GM03348 (cell line): ENCODE results near the gene PRDM4.
"Not testable (repeated sequence)": the region's sequence is repeated elsewhere in the genome, so short reads cannot be mapped to it uniquely, and the experiment has no call there.

ENCODE experiments used
- DNase-seq: peaks from one replicate; pipeline ENCODE4 v3.0.0; 2012; ENCODE audit warnings: low spot score

PRDM4 gene

GRCh38 chr12:107767466-107767865 lies 6.5 kb upstream of the PRDM4 start:
- DNase-seq, result no peak

DNA sequence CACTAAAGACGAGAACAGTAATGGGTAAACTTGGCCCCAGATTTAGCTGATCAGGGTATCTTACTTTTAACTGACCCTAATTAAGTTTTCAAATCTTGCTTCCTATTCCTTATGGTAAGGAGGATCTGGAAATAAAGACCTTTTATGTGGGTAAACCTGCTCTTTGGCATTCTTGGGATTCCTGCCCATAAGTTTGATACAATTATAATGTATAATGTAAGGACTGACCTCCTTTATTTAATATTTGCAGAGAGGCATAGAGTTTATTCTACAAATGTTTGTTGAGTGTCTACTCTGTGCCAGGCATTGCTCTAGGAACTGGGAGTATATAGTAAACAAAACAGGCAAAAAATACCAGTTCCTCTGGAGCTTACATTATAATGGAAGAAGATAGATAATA lies 4.4 kb upstream of the PRDM4 start:
- DNase-seq, result no peak

DNA sequence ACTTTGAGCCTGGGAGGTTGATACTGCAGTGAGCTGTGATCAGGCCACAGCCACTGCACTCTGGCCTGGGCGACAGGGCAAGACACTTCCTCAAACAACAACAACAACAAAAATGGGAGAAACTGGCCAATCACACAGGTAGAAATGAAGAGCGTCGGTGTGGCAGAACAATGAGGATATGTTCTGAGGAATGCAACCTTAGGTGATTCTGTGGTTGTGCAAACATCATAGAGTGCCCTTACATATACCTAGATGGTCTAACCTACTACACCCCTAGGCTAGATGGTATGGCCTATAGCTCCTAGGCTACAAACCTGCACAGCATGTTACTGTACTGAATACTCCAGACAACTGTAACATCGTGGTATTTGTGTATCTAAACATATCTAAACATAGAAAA lies 3.7 kb upstream of the PRDM4 start:
- no peak for DNase-seq

- no peak for DNase-seq
Observed at GRCh38 chr12:107762874-107763273, 1.9 kb upstream of the PRDM4 start.

GRCh38 chr12:107761502-107761904 lies 566 bp upstream of the PRDM4 start:
- DNase-seq, result no peak

GRCh38 chr12:107760207-107760808 lies 629 bp downstream of the PRDM4 start:
- peak; percentile 42 for DNase-seq

DNA sequence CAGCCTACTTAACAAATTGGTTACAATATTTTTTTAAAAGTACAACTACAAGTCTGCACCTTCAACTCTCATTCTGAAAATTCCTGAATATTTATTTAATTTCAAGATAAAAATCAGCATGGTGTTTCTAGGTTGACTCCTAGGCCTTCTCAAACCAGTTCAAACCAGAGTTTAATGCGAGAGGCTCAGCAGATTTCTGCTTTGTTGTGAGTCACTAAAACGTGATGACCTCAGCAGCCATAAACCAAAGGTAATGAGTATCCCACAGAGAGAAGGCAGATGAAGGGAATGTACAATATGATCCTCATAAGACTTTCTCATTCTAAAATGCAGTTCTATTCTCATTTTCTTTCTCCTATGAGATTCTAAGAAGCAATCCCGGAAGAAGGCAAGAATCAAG lies 1.5 kb downstream of the PRDM4 start:
- DNase-seq, result peak; percentile 72

GRCh38 chr12:107749083-107749482 lies 11.9 kb downstream of the PRDM4 start:
- peak; percentile 72 for DNase-seq

GRCh38 chr12:107748472-107748871 lies 12.5 kb downstream of the PRDM4 start:
- peak; percentile 70 for DNase-seq

- DNase-seq, result no peak
Observed at GRCh38 chr12:107736914-107737313, 24.0 kb downstream of the PRDM4 start.

GRCh38 chr12:107735763-107736162 lies 25.2 kb downstream of the PRDM4 start:
- no peak for DNase-seq

DNA sequence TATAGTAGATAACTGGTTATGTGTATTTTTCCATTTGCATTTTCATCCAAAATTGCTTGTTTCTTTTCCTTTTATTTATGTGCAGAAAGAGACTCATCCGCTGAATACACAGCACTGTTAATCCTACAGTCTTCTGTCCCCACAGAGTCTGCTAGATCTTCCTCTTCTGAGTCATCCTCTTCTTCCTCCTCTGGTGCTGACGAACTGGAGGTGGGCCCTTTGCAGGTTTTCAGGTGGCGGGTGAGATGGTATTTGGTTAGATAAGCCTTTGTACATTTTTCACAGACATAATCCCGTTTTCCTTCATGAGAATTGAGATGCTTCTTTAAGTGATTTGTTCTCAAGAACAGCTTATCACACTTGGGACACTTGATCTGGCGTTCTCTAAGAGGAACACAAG lies 26.8 kb downstream of the PRDM4 start:
- DNase-seq, result no peak

DNA sequence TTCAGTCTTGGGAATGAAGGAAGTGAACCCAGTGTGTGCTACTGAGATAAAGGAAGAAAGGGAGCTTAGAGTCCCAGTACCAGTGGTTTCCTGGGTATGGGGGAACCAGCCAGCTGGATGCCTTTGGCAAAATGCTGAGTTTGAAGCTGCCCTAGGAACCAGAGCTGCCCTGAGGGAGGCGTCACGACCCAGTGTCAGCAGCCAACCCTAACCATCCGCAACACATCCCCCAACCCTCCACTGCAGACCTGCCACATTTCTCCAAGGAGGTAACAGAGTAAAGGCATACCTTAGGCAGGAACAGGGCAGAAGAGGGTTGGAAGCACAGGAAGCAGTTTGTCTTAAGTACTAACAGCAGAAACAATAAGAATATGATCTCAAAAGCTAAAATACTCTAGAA lies 28.6 kb downstream of the PRDM4 start:
- no peak for DNase-seq

- no peak for DNase-seq
Observed at GRCh38 chr12:107731366-107731765, 29.6 kb downstream of the PRDM4 start.

- DNase-seq, result no peak
Observed at GRCh38 chr12:107730618-107731341, 30.2 kb downstream of the PRDM4 start.

DNA sequence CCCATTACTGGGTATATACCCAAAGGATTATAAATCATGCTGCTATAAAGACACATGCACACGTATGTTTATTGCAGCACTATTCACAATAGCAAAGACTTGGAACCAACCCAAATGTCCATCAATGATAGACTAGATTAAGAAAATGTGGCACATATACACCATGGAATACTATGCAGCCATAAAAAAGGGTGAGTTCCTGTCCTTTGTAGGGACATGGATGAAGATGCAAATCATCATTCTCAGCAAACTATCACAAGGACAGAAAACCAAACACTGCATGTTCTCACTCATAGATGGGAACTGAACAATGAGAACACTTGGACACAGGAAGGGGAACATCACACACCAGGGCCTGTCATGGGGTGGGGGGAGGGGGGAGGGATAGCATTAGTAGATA lies 33.2 kb downstream of the PRDM4 start:
- not testable (repeated sequence) for DNase-seq

- not testable (repeated sequence) for DNase-seq
Observed at GRCh38 chr12:107727327-107727726, 33.6 kb downstream of the PRDM4 start.

- DNase-seq, result no peak
Observed at GRCh38 chr12:107718606-107719005, 42.3 kb downstream of the PRDM4 start.

DNA sequence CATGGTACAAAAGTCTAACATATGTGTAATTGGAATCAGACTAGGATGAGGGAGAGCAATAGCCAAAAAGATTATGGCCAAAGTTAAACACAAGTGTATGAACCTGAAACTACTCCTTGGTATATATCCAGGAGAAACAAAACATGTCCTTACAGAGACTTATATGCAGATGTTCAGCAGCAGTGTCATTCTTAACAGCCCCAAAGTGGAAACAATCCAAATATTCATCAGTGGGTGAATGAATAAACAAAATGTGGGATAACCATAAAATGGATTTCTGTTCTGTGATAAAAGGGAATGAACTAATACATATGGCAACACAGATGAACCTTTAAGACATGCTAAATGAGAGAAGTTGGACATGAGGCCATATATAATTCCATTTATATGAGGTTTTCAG lies 45.2 kb downstream of the PRDM4 start:
- DNase-seq, result no peak

GRCh38 chr12:107705522-107705921 lies 55.4 kb downstream of the PRDM4 start:
- not testable (repeated sequence) for DNase-seq

GRCh38 chr12:107704041-107704440 lies 56.9 kb downstream of the PRDM4 start:
- no peak for DNase-seq

DNA sequence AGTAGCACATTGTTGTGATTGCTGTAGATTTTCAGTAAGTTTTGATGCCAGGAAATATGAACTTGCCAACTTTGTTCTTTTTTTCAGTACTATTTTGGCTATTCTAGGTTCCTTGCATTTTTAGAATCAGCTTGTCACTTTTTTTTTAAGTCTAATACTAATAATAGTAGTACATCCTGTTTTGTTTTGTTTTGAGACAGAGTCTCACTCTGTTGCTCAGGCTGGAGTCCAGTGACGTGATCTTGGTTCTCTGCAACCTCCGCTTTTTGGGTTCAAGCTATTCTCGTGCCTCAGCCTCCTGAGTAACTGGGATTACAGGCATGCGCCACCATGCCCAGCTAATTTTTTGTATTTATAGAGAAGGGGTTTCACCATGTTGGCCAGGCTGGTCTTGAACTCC lies 58.8 kb downstream of the PRDM4 start:
- DNase-seq, result no peak

DNA sequence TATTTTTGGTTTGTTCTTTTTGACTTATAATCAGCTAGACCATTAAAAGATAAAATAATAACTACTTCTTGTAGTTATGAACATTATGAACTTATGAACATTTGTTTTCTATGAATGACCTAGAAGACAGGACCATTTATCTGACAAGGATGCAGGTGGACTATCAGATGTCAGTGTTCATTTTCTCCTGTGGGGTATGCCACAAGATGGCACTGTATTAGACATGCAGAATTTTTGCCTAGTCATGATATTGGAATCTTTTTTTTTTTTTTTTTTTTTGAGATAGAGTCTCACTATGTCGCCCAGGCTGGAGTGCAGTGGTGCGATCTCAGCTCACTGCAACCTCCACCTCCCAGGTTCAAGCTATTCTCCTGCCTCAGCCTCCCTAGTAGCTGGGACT lies 65.2 kb downstream of the PRDM4 start:
- DNase-seq, result peak; percentile 31
